ENCODE data around the gene COG8. TPM values are rescaled to one million over a fixed set of nuclear protein-coding genes. Genes with fewer than 3 reads are reported as not detected.
A peak's percentile ranks its signal among the peaks of the same experiment; 100 is the strongest.

COG8 gene
- total and polyA plus RNA-seq, 2 of the 8 experiments (the other 6 are each of a cell fraction or from before 2014, with no cell fraction given), result 49.1 to 55.6 TPM

- no peak for TF ChIP-seq CHD7 (IDR thresholded peaks at IDR 0.05; ENCODE audit: insufficient replicate concordance, low read length)
- no peak for TF ChIP-seq CEBPB (IDR thresholded peaks at IDR 0.05; ENCODE audit: low read depth, low read length)
- TF ChIP-seq BACH1 (IDR thresholded peaks at IDR 0.05; ENCODE audit: low read length), result no peak
- TF ChIP-seq RBBP5 (IDR thresholded peaks at IDR 0.05; ENCODE audit: borderline replicate concordance, low read depth, low read length), result 0 out of 2 replicates have a peak, but pooled peaks have one; percentile 92
- TF ChIP-seq POU5F1 (IDR thresholded peaks at IDR 0.05; ENCODE audit: low read depth, low read length), result no peak
- TF ChIP-seq EGR1 (IDR thresholded peaks at IDR 0.05; ENCODE audit: borderline replicate concordance, low read depth, low read length), result peak; percentile 88
- TF ChIP-seq E2F6 (IDR thresholded peaks at IDR 0.05), result peak; percentile 42; the same call in 1 of the 2 replicates
- no peak for TF ChIP-seq BRCA1 (IDR thresholded peaks at IDR 0.05; ENCODE audit: low read depth, low read length)
- peak; percentile 95 for TF ChIP-seq TAF1 (IDR thresholded peaks at IDR 0.05; ENCODE audit: low read depth, low read length)
- peak; percentile 94 for TF ChIP-seq SP2 (IDR thresholded peaks at IDR 0.05; ENCODE audit: low read length)
These were observed at the start of gene COG8, which contains the start of gene NIP7 (continued) for GRCh38 chr16:69339289-69340094.
